GM19193 (cell line): ENCODE results near the gene NTSR2.

ENCODE experiments used
- POLR2A ChIP-seq: IDR thresholded peaks from 4 replicates; pipeline ENCODE4 v1.6.1; 2011; ENCODE audit not compliant: insufficient read depth, insufficient read length; ENCODE audit errors: extremely low read depth

Gene NTSR2

DNA sequence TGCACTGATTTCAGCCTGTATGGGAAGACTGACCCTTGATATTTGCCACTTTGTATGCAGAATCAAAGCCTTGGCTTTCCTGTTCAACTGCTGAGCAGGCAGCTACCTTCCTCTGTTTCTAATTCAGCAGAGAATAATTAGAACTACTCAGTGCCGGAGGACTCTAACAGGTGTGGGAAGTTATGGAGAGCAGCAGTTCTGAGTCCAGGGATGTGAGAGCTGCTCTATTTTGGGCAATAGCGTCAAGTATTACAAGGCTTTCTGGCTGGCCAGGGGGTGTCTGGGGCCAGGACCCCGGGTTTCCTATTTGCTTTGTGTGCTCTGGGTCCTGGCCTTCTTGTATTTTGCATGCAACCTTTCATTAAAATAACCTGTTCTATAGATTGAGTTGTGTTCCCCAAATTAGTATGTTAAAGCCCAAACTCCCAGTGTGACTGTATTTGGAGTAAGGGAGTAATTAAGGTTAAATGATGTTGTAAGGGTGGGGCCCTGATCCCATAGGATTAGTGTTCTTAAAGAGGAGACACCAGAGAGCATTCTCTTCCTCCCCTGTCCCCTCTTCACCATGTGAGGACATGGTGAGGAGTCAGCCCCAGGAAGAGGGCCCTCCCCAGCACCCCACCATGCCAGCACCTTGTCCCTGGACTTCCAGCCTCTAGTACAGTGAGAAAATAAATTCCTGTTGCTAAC, 5.6 kb upstream of the NTSR2 start:
- no peak for TF ChIP-seq POLR2A

GRCh38 chr2:11674983-11675382, 5.0 kb upstream of the NTSR2 start:
- TF ChIP-seq POLR2A, result no peak

DNA sequence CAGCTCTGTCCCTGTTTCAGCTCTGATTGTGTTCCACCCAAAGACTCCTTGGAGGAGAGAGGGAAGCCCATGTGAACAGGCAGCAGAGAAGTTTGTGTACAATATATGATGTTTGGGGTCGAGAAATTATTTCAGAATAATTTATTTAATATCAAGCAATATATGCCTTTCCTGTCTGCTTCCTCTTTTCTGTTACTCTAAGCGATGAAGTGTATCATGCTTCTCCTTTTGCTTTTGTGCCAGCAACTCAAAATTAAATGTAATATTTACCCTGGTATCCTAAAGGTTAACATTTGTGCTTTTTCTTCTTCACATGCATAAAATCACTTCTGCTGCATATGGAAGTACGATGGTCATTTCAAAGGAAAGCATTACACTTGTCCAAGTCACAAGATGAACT, 2.4 kb upstream of the NTSR2 start:
- TF ChIP-seq POLR2A, result no peak

DNA sequence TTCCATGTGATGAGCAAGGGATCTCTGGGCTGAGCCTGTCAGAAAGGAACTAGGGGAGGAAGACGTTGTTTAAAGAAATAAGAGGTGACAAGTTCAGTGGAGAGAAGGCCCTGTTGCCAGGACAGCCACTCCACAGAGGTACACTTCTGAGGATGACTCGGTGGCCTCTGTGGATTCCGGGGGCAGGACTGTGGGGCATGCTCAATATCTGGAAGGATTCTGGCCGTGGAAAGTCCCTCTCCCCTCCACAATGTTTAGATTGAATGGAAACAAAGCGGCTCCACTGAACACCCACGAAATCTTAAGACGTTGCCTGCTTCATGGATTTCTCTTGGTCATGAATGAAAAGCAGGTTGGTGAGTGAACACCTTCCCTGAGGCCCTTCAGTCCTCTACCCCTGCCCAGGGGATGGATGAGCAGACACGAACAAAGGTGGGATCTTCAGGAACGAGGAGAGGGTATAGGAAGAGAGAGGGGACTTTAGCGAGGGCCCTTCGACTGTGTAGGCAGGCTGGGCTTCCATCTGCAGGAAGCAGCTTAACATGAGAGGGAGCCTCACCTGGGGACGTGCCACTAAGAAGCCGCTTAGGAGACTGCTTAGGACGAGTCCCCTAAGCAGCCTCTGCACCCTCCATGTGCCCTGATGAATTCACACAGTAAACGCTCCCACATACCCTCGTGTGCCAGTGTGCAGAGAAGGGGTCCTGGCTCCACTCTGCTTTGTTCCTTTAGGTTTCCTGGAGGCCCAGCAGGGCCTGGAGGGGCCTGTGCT, 1.9 kb downstream of the NTSR2 start:
- no peak for TF ChIP-seq POLR2A

DNA sequence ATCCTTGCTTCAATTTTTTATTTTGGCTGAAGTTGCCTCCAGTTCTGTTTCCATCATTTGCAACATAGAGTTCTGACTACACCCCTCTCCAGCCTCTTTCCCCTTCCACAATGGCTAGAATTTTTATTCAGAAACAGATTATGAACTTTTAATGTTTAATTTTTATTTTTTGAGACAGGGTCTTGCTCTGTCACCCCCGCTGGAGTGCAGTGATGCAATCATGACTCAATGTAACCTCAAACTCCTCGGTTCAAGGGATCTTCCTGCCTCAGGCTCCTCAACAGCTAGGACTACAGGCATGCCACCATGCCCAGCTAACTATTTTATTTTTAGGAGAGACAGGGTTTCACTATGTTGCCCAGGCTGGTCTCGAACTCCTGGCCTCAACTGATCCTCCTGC, 2.8 kb downstream of the NTSR2 start:
- no peak for TF ChIP-seq POLR2A

- no peak for TF ChIP-seq POLR2A
Observed at GRCh38 chr2:11665510-11666362, 4.3 kb downstream of the NTSR2 start.

- no peak for TF ChIP-seq POLR2A
Observed at GRCh38 chr2:11665028-11665427, 5.0 kb downstream of the NTSR2 start.

DNA sequence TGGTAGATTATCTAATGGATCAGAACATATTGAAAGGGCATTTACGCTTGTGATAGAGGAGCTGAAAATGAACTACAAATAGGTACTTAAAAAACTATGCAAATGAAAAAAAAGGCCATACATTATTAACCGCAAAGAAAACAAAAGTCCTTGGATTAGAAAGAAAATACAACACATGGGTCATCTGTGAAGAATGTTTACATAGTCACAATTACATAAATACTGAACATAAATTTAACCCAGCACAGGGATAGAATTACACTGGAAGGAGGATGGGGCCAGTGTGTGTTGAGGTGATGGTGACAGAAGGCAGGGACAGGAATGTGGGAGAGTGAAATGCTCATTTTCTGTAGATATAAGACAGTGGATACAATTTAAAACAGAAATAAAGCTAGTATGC, 6.6 kb downstream of the NTSR2 start:
- TF ChIP-seq POLR2A, result no peak

DNA sequence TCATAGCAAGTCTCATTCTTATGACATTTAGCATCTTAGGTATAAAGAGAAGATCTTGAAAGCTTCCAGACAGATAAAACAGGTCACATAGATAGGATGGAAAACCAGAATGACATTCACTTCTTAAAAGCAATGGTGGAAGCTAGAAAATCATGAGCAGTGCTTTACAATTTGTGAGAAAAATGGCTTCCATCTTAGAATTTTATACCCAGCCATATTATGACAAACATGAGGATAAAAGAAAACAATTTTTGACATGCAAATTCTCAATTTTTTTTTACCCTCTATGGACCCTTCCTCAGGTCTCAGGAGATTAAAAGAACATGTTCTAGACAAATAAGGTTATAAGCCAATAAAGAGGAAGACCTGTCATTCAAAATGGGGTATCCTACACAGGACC, 7.1 kb downstream of the NTSR2 start:
- TF ChIP-seq POLR2A, result no peak

GRCh38 chr2:11661891-11662435, 8.0 kb downstream of the NTSR2 start:
- TF ChIP-seq POLR2A, result no peak

- TF ChIP-seq POLR2A, result no peak
Observed at GRCh38 chr2:11659851-11660250, 10.1 kb downstream of the NTSR2 start.

- TF ChIP-seq POLR2A, result no peak
Observed at GRCh38 chr2:11659115-11659475, 10.9 kb downstream of the NTSR2 start.

DNA sequence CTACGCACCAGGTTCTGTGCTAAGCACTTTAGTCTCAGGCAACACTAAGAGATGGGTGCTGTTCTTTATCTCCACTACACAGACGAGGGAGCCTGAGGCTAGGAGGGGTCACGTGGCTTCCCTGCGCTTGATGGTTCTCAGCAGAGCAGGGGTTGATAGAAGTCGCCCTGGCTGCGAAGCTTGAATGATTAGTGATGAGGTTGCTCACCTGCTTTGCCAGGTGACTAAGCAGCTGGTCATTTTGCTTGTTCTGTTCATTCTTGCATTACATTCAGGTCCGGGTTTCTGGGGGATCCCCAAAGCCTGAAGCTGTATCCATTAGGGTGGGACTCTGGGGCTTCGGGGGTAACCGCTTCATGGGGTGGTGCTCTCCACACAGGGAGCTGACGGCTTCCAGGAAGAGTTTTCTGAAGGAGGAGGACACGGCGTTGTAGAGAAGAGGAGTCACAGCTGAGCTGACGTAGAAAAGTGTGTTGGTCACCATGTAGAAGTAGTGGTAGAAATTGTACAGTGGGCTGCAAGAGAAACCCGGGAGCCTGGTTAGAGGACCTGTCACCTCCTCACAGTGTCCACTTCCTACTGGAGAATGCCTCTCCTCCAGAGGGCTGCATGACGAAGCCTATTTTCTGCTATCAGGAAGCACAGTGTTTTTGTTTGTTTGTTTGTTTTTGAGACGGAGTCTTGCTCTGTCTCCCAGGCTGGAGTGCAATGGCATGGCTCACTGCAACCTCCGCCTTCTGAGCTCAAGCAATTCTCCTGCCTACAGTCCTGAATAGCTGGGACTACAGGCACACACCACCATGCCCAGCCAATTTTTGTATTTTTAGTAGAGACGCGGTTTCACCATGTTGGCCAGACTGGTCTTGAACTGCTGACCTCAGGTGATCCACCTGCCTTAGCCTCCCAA, 11.5 kb downstream of the NTSR2 start:
- TF ChIP-seq POLR2A, result no peak

DNA sequence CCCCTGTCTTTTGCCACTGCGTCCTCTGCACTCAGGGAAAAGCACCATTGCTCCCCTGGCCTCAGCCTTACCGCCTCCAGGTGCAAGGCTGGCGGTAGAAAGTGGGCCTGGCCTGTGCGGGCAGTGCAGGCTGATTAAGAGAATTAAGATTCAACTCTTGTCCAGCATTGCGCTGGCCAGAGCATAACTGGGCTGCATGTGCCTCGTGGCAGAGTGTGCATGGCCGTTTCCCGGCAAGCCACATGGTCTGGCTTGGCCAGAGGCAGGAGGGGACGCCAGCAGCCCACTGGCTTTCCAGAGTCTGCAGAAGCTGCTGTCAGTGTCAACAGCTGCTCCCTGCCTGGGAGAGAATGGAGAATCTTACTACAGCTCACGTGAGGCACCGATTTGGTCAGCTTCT, 12.3 kb downstream of the NTSR2 start:
- no peak for TF ChIP-seq POLR2A
